GM23248 (cell line): Measurements from ENCODE around the gene XXYLT1.

Experiments
- EZH2 ChIP-seq: fragments of 200-600 bp; sonication (generic); IDR thresholded peaks from 2 replicates; pipeline ENCODE4 v1.6.1; 2018; ENCODE audit warnings: antibody characterized with exemption, mild to moderate bottlenecking; ENCODE audit not compliant: insufficient read depth, poor library complexity, severe bottlenecking
- EZH2phosphoT487 ChIP-seq: fragments of 200-600 bp; sonication (generic); IDR thresholded peaks from 2 replicates; pipeline ENCODE4 v1.6.1; 2018; ENCODE audit warnings: antibody characterized with exemption, moderate library complexity, mild to moderate bottlenecking, low read depth; ENCODE audit not compliant: insufficient read depth

GRCh38 chr3:195263193-195263924 lies 7.6 kb downstream of the XXYLT1 start:
- no peak for TF ChIP-seq EZH2phosphoT487
- TF ChIP-seq EZH2: no peak
